B cell (primary cell): ENCODE data around the gene TTLL5. TPM values are rescaled to one million over a fixed set of nuclear protein-coding genes. Genes with fewer than 3 reads are reported as not detected.

Experiments used
- ATAC-seq: fragments of 200-7000 bp; cut with Tn5 transposase; one replicate; pipeline ENCODE4 v1.10.0; 2021; ENCODE audit warnings: low read depth, mild to moderate bottlenecking, moderate number of reproducible peaks, moderate library complexity
- CTCF ChIA-PET: fragments of 350-600 bp; sonication (Branson Sonifier 250); formaldehyde crosslinking; loops from one replicate; lab custom pipeline; 2021; ENCODE audit warnings: antibody characterized with exemption, inconsistent platforms; lab: Charles Lee
- POLR2A ChIA-PET: fragments of 350-600 bp; sonication (Branson Sonifier 250); formaldehyde crosslinking; loops from one replicate; lab custom pipeline; 2021; ENCODE audit warnings: antibody characterized with exemption; lab: Charles Lee
- DNase-seq: peaks from one replicate; pipeline ENCODE4 v3.0.0; 2013
- H2AFZ ChIP-seq: 2 replicates; pipeline ENCODE4 v1.6.1; 2012; ENCODE audit warnings: mild to moderate bottlenecking, low read depth, low read length; ENCODE audit not compliant: insufficient read depth, poor library complexity, severe bottlenecking
- H3K27ac ChIP-seq, 2 donors: 1 replicate in 1 of 2; 2 replicates in 1 of 2; pipeline ENCODE4 v1.5.1; 2012 to 2013; ENCODE audit warnings: low read length in 2 of 2, mild to moderate bottlenecking in 2 of 2, moderate library complexity in 1 of 2
- H3K27me3 ChIP-seq, 4 experiments: fragments of 200-600 bp in 1 of 4; sonication (generic) in 1 of 4; replicated peaks in 1 of 4; 1 replicate in 2 of 4; 2 replicates in 2 of 4; pipeline versions ENCODE4 v1.6.1 to v1.7.0; 2013 to 2016; ENCODE audit warnings: low read length in 3 of 4, mild to moderate bottlenecking in 2 of 4, mixed read lengths in 1 of 4, moderate library complexity in 1 of 4; ENCODE audit not compliant: insufficient read depth in 4 of 4, control insufficient read depth in 3 of 4; ENCODE audit errors: control extremely low read depth in 1 of 4
- H3K36me3 ChIP-seq, 2 experiments: replicated peaks in 1 of 2; 1 replicate in 1 of 2; 2 replicates in 1 of 2; pipeline versions ENCODE4 v1.6.1 to v1.7.1; 2013; ENCODE audit warnings: low read length in 1 of 2; ENCODE audit not compliant: insufficient read depth in 2 of 2, control insufficient read depth in 1 of 2; ENCODE audit errors: control extremely low read depth in 1 of 2, extremely low read depth in 1 of 2
- H3K4me1 ChIP-seq, 2 donors: fragments of 200-600 bp in 1 of 2; sonication (generic) in 1 of 2; 1 replicate in 1 of 2; 2 replicates in 1 of 2; pipeline versions ENCODE4 v1.5.1 to v1.6.1; 2013 to 2017; ENCODE audit warnings: low read length in 2 of 2; ENCODE audit not compliant: control insufficient read depth in 2 of 2, insufficient read depth in 2 of 2
- H3K4me2 ChIP-seq: replicated peaks from 2 replicates; pipeline ENCODE3; 2012; ENCODE audit warnings: mild to moderate bottlenecking, low read depth, low read length; ENCODE audit not compliant: poor library complexity, severe bottlenecking
- H3K4me3 ChIP-seq, 5 experiments: fragments of 200-600 bp in 1 of 5; sonication (generic) in 1 of 5; 1 replicate in 3 of 5; 2 replicates in 2 of 5; pipeline versions ENCODE4 v1.5.1 to v1.7.0; 2011 to 2016; ENCODE audit warnings: low read length in 4 of 5, mild to moderate bottlenecking in 4 of 5, low read depth in 2 of 5, control low read depth in 1 of 5, moderate library complexity in 1 of 5; ENCODE audit not compliant: insufficient read depth in 1 of 5; ENCODE audit errors: control extremely low read depth in 1 of 5, extremely low read depth in 1 of 5
- H3K79me2 ChIP-seq: fragments of 200-600 bp; sonication (generic); one replicate; pipeline ENCODE4 v1.6.0; 2016; ENCODE audit warnings: low read length; ENCODE audit not compliant: control insufficient read depth, insufficient read depth
- H3K9ac ChIP-seq: fragments of 200-600 bp; sonication (generic); 2 replicates; pipeline ENCODE4 v1.6.1; 2017; ENCODE audit warnings: mild to moderate bottlenecking, low read length, moderate library complexity
- H3K9me3 ChIP-seq, 3 donors: one replicate each; pipeline versions ENCODE4 v1.6.1 to v1.7.1; 2013; ENCODE audit warnings: low read length in 2 of 3; ENCODE audit not compliant: control insufficient read depth in 2 of 3, insufficient read depth in 1 of 3; ENCODE audit errors: control extremely low read depth in 1 of 3
- H4K20me1 ChIP-seq: 2 replicates; pipeline ENCODE4 v1.6.0; 2012; ENCODE audit warnings: mild to moderate bottlenecking, low read length; ENCODE audit not compliant: insufficient read depth, control insufficient read depth, poor library complexity, severe bottlenecking
- H3K27ac Mint-ChIP-seq: one replicate; pipeline ENCODE4 v1.8.0; 2021; ENCODE audit warnings: mixed read lengths
- H3K27me3 Mint-ChIP-seq: one replicate; pipeline ENCODE4 v1.8.0; 2021; ENCODE audit warnings: mixed read lengths
- H3K4me1 Mint-ChIP-seq: one replicate; pipeline ENCODE4 v1.8.0; 2021; ENCODE audit warnings: mixed read lengths
- H3K4me3 Mint-ChIP-seq: one replicate; pipeline ENCODE4 v1.8.0; 2021; ENCODE audit warnings: mixed read lengths
- H3K9me3 Mint-ChIP-seq: one replicate; pipeline ENCODE4 v1.8.0; 2022; ENCODE audit warnings: mixed read lengths; ENCODE audit not compliant: insufficient read depth
- EZH2 ChIP-seq: IDR thresholded peaks from 2 replicates; pipeline ENCODE4 v1.6.1; 2012; ENCODE audit warnings: borderline replicate concordance, low read depth, mild to moderate bottlenecking, moderate library complexity, low read length; ENCODE audit not compliant: insufficient read depth, poor library complexity, severe bottlenecking
- WGBS: methylation state at CpG from one replicate; pipeline ENCODE4 v1.1.5; 2013; ENCODE audit warnings: missing lambda C conversion rate; ENCODE audit not compliant: insufficient coverage; 5-methylcytosine and 5-hydroxymethylcytosine counted together
- intact Hi-C: fragments of 100-400 bp; cut with micrococcal nuclease; formaldehyde crosslinking; loops from one replicate; pipeline ENCODE4 v1.10.0; 2022
- polyA plus RNA-seq: library from polyadenylated mRNA; depleted of rRNA; stranded (reverse); fragments of >200 nt; gene quantifications from 2 replicates; pipeline ENCODE4 v1.2.3, GENCODE V29; 2012
- total RNA-seq, 2 donors: library from RNA; stranded (reverse); fragments of 120-200 nt in 1 of 2; gene quantifications; 1 replicate in 1 of 2; 2 replicates in 1 of 2; pipeline versions ENCODE4 v1.2.3 to v1.2.4, GENCODE V29; 2013 to 2022
- TF ChIP-seq, protein P1 (sequence below): fragments of 200-600 bp; IDR thresholded peaks from one replicate; pipeline ENCODE4 v1.8.0; 2022; ENCODE audit warnings: antibody characterized with exemption, mild to moderate bottlenecking

Gene TTLL5
- total and polyA plus RNA-seq, 2 donors (not counting 1 experiment from before 2014, with no cell fraction given), result 10.9 to 50.9 TPM

DNA sequence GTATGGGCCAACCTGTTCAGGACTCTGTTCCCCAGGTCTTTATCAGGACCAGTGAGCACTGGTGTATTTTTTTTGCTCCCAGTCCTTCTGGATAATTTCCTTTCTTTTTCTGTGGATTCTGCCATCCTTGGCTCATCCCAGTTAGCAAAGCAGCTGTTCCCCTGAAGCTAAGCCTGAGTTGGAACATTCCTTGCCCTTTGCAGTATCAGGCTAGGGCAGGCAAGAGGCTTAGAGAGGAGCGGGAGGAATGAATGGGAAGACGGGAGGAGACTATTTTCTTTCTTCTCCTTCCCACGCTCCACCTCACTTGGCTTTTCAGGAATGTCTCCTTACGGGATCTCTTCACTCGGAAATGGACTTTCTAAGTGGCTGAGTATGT is 29.6 kb upstream of the TTLL5 start:
- no peak overlapping the region for H3K27ac Mint-ChIP-seq
- H3K4me3 Mint-ChIP-seq, result no peak overlapping the region
- ChIA-PET POLR2A (no interaction called here), CTCF (no interaction called here)
- no peaks in the 10 kb centered on the region for H3K79me2 ChIP-seq
- H3K4me2 ChIP-seq, result no peak overlapping the region
- H3K9me3 Mint-ChIP-seq, result no peaks in the 10 kb centered on the region
- H3K27me3 ChIP-seq, result peaks cover 0 to 4% (median 3%) of the 10 kb centered on the region in 4 experiments
- DNase-seq (no peak), ATAC-seq (no peak)
- no peak overlapping the region for H2AFZ ChIP-seq
- H3K4me1 Mint-ChIP-seq, result no peaks in the 10 kb centered on the region
- H3K9me3 ChIP-seq, result no peaks in the 10 kb centered on the region
- intact Hi-C loops, result no loop called here
- H3K4me3 ChIP-seq, result no peak overlapping the region
- no peak overlapping the region for H3K9ac ChIP-seq
- no peaks in the 10 kb centered on the region for H4K20me1 ChIP-seq
- 100% methylated on average over 2 of the region's 5 CpGs for WGBS
- H3K27me3 Mint-ChIP-seq, result peaks cover 6% of the 10 kb centered on the region
- no peaks in the 10 kb centered on the region for H3K36me3 ChIP-seq
- H3K27ac ChIP-seq, result no peak overlapping the region
- H3K4me1 ChIP-seq, result no peaks in the 10 kb centered on the region
- TF ChIP-seq, protein P1, sequence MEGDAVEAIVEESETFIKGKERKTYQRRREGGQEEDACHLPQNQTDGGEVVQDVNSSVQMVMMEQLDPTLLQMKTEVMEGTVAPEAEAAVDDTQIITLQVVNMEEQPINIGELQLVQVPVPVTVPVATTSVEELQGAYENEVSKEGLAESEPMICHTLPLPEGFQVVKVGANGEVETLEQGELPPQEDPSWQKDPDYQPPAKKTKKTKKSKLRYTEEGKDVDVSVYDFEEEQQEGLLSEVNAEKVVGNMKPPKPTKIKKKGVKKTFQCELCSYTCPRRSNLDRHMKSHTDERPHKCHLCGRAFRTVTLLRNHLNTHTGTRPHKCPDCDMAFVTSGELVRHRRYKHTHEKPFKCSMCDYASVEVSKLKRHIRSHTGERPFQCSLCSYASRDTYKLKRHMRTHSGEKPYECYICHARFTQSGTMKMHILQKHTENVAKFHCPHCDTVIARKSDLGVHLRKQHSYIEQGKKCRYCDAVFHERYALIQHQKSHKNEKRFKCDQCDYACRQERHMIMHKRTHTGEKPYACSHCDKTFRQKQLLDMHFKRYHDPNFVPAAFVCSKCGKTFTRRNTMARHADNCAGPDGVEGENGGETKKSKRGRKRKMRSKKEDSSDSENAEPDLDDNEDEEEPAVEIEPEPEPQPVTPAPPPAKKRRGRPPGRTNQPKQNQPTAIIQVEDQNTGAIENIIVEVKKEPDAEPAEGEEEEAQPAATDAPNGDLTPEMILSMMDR, result no peak
- TF ChIP-seq EZH2, result no peak

DNA sequence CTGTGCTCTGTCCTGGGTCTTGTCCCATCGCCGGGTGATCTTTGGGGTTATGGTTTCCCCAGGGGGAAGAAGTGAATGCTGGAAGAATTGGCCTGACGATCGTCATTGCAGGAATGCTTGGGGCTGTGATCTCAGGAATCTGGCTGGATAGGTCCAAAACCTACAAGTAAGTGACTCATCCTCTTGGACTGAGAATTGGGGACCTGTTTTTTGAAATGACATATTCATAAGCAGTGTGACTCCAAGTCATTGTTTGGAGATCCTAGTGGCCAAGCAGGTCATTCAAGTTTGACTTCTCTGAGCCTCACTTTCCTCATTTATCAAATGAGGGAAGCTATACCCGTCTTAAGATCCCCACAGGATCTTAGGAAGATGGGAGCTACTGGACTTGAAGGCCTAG is 26.2 kb upstream of the TTLL5 start:
- Histone ChIP-seq H3K4me2 (no peak overlapping the region), H2AFZ (no peak overlapping the region), H3K9ac (no peak overlapping the region), H3K4me3 (no peak overlapping the region), H3K9me3 (no peaks in the 10 kb centered on the region), H3K27me3 (peaks cover 0 to 3% (median 0%) of the 10 kb centered on the region in 4 experiments), H4K20me1 (no peaks in the 10 kb centered on the region), H3K79me2 (no peaks in the 10 kb centered on the region), H3K36me3 (no peaks in the 10 kb centered on the region), H3K4me1 (no peaks in the 10 kb centered on the region), H3K27ac (no peak overlapping the region)
- no peaks in the 10 kb centered on the region for H3K9me3 Mint-ChIP-seq
- H3K4me3 Mint-ChIP-seq, result no peak overlapping the region
- no peaks in the 10 kb centered on the region for H3K4me1 Mint-ChIP-seq
- TF ChIP-seq, protein P1, result no peak
- no peak for TF ChIP-seq EZH2
- intact Hi-C loops, result no loop called here
- 95% methylated on average over 4 of the region's 5 CpGs for WGBS
- H3K27me3 Mint-ChIP-seq, result no peaks in the 10 kb centered on the region
- ChIA-PET POLR2A (no interaction called here), CTCF (interaction anchor here (1.3 to 1.5 kb wide), 2 partner anchors 17 to 19 kb away, joined by 3 to 8 read pairs; no protein-coding TSS in a partner anchor)
- DNase-seq (no peak), ATAC-seq (no peak)
- peak overlapping the region; percentile 34 for H3K27ac Mint-ChIP-seq
